Endothelial cell of umbilical vein (primary cell): ENCODE results near the gene FSD2.

Source experiments
- POLR2AphosphoS5 ChIP-seq: IDR thresholded peaks from 2 replicates; pipeline ENCODE4 v1.6.1; 2012; ENCODE audit warnings: low read depth, mild to moderate bottlenecking, control low read depth, low read length, moderate library complexity; ENCODE audit not compliant: insufficient read depth
- TF ChIP-seq, protein P1 (sequence below): IDR thresholded peaks from 2 replicates; pipeline ENCODE4 v1.6.1; 2011; ENCODE audit not compliant: insufficient read depth, insufficient read length
- TF ChIP-seq, protein P2 (sequence below), 2 donors: IDR thresholded peaks; 1 replicate in 1 of 2; 2 replicates in 1 of 2; pipeline ENCODE4 v1.5.1; 2011; ENCODE audit warnings: low read length in 2 of 2, mild to moderate bottlenecking in 2 of 2, moderate library complexity in 2 of 2, control low read depth in 1 of 2, inconsistent platforms in 1 of 2, low read depth in 1 of 2; ENCODE audit not compliant: insufficient read depth in 1 of 2; ENCODE audit errors: extremely low read depth in 1 of 2

DNA sequence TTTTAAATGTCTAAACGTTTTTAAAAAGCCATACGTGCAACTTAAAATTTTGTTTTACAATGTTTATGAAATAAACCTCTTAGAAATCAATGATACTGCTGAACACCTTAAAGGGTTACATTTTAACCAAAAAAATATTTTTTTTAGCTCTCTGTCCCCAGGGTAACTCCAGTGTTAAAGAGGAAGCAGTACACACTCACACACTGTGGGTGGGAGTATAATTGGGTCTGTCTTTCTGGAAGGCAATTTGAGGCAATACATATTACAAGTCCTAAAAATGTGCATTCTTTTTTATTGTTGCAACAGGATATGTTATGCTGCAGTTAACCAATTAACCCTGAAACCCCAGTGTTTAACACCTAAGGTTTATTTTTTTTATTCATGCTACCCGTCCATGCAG lies 37.7 kb upstream of the FSD2 start:
- TF ChIP-seq, protein P1, sequence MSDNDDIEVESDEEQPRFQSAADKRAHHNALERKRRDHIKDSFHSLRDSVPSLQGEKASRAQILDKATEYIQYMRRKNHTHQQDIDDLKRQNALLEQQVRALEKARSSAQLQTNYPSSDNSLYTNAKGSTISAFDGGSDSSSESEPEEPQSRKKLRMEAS = no peak
- TF ChIP-seq, protein P2, sequence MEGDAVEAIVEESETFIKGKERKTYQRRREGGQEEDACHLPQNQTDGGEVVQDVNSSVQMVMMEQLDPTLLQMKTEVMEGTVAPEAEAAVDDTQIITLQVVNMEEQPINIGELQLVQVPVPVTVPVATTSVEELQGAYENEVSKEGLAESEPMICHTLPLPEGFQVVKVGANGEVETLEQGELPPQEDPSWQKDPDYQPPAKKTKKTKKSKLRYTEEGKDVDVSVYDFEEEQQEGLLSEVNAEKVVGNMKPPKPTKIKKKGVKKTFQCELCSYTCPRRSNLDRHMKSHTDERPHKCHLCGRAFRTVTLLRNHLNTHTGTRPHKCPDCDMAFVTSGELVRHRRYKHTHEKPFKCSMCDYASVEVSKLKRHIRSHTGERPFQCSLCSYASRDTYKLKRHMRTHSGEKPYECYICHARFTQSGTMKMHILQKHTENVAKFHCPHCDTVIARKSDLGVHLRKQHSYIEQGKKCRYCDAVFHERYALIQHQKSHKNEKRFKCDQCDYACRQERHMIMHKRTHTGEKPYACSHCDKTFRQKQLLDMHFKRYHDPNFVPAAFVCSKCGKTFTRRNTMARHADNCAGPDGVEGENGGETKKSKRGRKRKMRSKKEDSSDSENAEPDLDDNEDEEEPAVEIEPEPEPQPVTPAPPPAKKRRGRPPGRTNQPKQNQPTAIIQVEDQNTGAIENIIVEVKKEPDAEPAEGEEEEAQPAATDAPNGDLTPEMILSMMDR (IDR thresholded peaks at IDR 0.05; ENCODE audit: extremely low read depth in 1 of 2, insufficient read depth in 1 of 2, low read depth in 1 of 2, low read length in 2 of 2) = no peak
- TF ChIP-seq POLR2AphosphoS5 = no peak
